ENCODE data around the gene FAM210B.

DNA sequence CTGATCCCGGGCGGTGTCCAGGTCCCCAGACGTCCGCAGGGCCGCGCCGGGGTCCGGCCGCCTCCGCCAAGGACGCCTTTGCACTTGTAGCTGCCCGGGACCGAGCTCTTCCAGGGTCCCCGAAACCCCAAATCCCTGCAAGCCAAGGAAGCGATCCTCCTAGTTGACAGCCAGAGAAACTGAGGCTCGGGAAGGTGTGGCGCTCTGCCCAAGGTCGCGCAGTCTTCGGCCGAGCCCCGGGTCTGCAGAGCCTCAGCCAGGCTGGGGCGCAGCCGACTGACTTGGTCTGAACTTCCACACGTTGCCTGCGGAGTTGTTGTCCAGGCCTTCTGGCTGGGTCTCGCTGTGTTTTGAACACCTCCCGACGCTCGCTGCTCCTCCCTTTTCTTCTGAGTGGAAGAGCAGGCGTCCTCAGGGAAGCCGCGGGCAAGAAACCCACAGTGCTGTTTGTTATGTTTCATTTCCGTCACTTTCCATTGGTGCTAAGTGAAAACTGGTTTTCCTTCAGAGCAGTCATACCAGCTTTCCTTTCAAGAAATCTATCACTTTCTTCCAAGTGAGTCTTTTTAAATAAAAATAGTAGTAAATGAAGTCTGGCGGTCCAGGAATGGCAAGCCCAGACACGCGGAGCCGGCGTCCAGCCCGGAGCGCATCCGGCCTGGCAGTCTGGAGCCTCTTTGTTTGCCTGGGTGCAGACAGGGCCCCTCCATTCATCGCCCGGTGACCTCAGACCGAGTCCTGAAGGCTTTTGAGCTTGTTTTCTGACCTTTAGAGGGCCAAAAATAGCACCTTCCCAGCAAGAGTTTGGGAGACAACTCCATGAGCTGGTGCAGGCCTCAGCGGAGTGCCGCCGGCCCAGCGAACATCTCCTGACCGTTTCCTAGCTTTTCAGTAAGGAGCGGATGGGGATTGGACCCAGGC, 698 bp downstream of the FAM210B start:
- TF ChIP-seq POLR2AphosphoS5 (IDR thresholded peaks at IDR 0.05; ENCODE audit: low read depth, low read length) (no peak), SPI1 (IDR thresholded peaks at IDR 0.05; ENCODE audit: low read depth, low read length) (no peak), POLR2A (IDR thresholded peaks at IDR 0.05; ENCODE audit: low read depth, low read length) (no peak)
